ENCODE data around the gene MLLT1.

The MLLT1 gene

DNA sequence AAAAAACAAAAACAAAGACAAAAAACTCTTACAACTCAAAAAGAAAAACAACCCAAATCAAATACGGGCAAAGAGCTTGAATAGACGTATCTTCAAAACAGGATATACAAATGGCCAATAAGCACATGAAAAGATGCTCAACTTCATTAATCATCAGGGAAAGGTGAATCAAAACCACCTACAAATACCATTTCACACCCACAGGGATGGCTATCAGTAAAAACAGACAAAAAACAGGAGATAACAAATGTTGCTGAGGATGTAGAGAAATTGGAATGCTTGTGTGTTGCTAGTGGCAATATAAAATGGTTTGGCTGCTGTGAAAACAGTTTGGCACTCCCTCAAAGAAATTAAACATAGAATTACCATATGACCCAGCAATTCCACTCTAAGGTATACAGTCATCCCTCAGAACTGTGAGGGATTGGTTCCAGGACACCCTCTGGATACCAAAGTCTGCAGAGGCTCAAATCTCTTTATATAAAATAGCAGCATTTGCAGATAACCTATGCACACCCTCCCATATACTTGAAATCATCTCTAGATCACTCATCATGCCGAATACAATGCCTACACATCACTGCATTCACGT is 29.7 kb downstream of the MLLT1 start:
- TF ChIP-seq, protein P1, sequence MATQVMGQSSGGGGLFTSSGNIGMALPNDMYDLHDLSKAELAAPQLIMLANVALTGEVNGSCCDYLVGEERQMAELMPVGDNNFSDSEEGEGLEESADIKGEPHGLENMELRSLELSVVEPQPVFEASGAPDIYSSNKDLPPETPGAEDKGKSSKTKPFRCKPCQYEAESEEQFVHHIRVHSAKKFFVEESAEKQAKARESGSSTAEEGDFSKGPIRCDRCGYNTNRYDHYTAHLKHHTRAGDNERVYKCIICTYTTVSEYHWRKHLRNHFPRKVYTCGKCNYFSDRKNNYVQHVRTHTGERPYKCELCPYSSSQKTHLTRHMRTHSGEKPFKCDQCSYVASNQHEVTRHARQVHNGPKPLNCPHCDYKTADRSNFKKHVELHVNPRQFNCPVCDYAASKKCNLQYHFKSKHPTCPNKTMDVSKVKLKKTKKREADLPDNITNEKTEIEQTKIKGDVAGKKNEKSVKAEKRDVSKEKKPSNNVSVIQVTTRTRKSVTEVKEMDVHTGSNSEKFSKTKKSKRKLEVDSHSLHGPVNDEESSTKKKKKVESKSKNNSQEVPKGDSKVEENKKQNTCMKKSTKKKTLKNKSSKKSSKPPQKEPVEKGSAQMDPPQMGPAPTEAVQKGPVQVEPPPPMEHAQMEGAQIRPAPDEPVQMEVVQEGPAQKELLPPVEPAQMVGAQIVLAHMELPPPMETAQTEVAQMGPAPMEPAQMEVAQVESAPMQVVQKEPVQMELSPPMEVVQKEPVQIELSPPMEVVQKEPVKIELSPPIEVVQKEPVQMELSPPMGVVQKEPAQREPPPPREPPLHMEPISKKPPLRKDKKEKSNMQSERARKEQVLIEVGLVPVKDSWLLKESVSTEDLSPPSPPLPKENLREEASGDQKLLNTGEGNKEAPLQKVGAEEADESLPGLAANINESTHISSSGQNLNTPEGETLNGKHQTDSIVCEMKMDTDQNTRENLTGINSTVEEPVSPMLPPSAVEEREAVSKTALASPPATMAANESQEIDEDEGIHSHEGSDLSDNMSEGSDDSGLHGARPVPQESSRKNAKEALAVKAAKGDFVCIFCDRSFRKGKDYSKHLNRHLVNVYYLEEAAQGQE (IDR thresholded peaks at IDR 0.05; ENCODE audit: insufficient read depth in 1 of 2, low read depth in 2 of 2, low read length in 2 of 2), result no peak
- TF ChIP-seq FOXP2 (optimal IDR thresholded peaks at IDR 0.05; ENCODE audit: borderline replicate concordance, extremely low read depth, extremely low read length, insufficient read depth), result no peak
- TF ChIP-seq SIN3A (IDR thresholded peaks at IDR 0.05; ENCODE audit: borderline replicate concordance, insufficient read depth, low read length), result no peak
- TF ChIP-seq POLR2AphosphoS5 (IDR thresholded peaks at IDR 0.05; ENCODE audit: low read depth, low read length), result no peak

DNA sequence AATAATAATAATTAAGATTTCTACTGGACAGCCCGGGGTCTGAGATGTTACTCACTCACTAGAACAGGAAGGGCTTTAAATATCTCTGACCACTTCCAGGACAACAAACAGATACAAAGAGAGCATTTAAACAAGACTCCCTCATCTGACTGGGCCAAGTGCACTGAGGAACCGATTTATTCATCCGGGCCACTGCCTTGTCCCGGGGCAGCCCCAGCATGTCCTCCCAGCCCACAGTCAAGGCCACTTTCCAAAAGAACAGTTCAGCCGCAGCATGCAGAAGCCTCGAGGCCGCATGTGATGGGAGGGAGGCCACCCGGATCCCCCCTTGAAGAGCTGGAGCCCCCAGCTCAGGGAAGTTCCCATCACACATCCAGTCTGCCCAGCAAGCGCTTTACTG is 30.5 kb downstream of the MLLT1 start:
- TF ChIP-seq POLR2AphosphoS5 (IDR thresholded peaks at IDR 0.05; ENCODE audit: low read depth, low read length) (no peak), FOXP2 (optimal IDR thresholded peaks at IDR 0.05; ENCODE audit: borderline replicate concordance, extremely low read depth, extremely low read length, insufficient read depth) (no peak), SIN3A (IDR thresholded peaks at IDR 0.05; ENCODE audit: borderline replicate concordance, insufficient read depth, low read length) (no peak), TAF1 (IDR thresholded peaks at IDR 0.05; ENCODE audit: borderline replicate concordance, insufficient read depth, low read length) (no peak)
- TF ChIP-seq, protein P1 (IDR thresholded peaks at IDR 0.05; ENCODE audit: insufficient read depth in 1 of 2, low read depth in 2 of 2, low read length in 2 of 2), result no peak

DNA sequence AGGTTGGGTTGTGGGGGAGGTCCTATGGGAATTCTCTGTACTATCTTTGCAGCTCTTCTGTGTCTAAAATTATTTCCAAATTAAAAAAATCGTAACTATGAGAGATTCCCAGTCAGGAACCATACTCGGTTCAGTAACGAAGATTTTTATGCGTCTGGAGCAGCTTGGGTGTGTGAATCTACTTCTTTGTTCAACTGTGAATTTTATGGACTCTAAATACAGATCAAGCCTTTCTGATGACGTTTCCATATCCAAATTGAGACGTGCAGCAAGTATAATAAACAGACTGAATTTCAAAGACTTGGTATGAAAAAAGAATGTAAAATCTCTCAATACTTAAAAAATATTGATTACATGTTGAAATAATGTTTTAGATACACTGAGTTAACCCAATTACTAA is 30.9 kb downstream of the MLLT1 start:
- TF ChIP-seq, protein P1 (IDR thresholded peaks at IDR 0.05; ENCODE audit: insufficient read depth in 1 of 2, low read depth in 2 of 2, low read length in 2 of 2), result no peak
- TF ChIP-seq POLR2AphosphoS5 (IDR thresholded peaks at IDR 0.05; ENCODE audit: low read depth, low read length) (no peak), SIN3A (IDR thresholded peaks at IDR 0.05; ENCODE audit: borderline replicate concordance, insufficient read depth, low read length) (no peak), FOXP2 (optimal IDR thresholded peaks at IDR 0.05; ENCODE audit: borderline replicate concordance, extremely low read depth, extremely low read length, insufficient read depth) (no peak), TAF1 (IDR thresholded peaks at IDR 0.05; ENCODE audit: borderline replicate concordance, insufficient read depth, low read length) (no peak)

DNA sequence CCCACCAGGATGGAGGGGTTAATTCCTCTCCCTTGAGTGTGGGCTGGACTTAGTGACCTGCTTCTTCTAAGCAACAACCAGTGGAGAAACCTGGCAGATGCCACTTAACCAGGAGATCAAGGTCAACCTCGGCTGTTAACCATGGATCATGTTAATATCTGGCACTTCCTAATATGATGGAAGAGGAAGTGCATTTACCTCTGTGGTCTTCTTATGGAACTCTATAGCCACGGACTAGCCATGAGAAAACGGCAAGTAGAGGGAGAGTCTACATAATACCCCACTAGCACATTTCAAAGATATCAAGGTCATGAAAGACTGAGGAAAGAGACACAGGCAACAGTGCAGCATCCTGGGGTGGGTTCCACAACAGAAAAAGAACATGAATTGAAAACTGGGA is 31.4 kb downstream of the MLLT1 start:
- TF ChIP-seq POLR2AphosphoS5 (IDR thresholded peaks at IDR 0.05; ENCODE audit: low read depth, low read length), result no peak
- no peak for TF ChIP-seq TAF1 (IDR thresholded peaks at IDR 0.05; ENCODE audit: borderline replicate concordance, insufficient read depth, low read length)
- TF ChIP-seq SIN3A (IDR thresholded peaks at IDR 0.05; ENCODE audit: borderline replicate concordance, insufficient read depth, low read length), result no peak

DNA sequence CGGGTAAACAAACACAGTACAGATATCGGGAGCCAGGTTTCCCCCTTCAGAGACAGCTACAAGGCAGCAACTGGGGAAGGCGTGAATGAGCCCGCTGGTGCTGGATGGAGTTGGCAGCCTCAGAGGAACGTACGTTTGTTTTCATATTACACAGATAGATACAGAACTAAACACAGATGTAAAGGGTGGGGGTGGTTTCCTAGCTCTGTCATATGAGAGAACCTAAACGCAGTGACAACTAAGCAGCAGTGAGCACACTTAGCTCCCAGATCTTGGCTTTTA is 32.8 kb downstream of the MLLT1 start:
- TF ChIP-seq SIN3A (IDR thresholded peaks at IDR 0.05; ENCODE audit: borderline replicate concordance, insufficient read depth, low read length) (no peak), FOXP2 (optimal IDR thresholded peaks at IDR 0.05; ENCODE audit: borderline replicate concordance, extremely low read depth, extremely low read length, insufficient read depth) (no peak), POLR2AphosphoS5 (IDR thresholded peaks at IDR 0.05; ENCODE audit: low read depth, low read length) (no peak), TAF1 (IDR thresholded peaks at IDR 0.05; ENCODE audit: borderline replicate concordance, insufficient read depth, low read length) (no peak)
- TF ChIP-seq, protein P1 (IDR thresholded peaks at IDR 0.05; ENCODE audit: insufficient read depth in 1 of 2, low read depth in 2 of 2, low read length in 2 of 2), result no peak
